CD4-positive, alpha-beta T cell treated with Interleukin-4 for 1 hour (primary cell): ENCODE measurements around the gene SIK3.

Experiments
- DNase-seq, 2 donors: peaks; one replicate each; pipeline ENCODE4 v3.0.0-alpha.2; 2020 to 2022

SIK3 gene

GRCh38 chr11:116962108-116962507 is 136.1 kb downstream of the SIK3 start:
- no peak for DNase-seq

GRCh38 chr11:116960930-116961329 is 137.3 kb downstream of the SIK3 start:
- DNase-seq: no peak

GRCh38 chr11:116958246-116958645 is 140.0 kb downstream of the SIK3 start:
- DNase-seq: no peak

GRCh38 chr11:116955949-116956348 is 142.3 kb downstream of the SIK3 start:
- DNase-seq: no peak

GRCh38 chr11:116955548-116955947 is 142.7 kb downstream of the SIK3 start:
- DNase-seq: peak in 1 of 2 donors; percentile 53

GRCh38 chr11:116953530-116954285 is 144.5 kb downstream of the SIK3 start:
- peak in 1 of 2 donors; percentile 59 for DNase-seq

GRCh38 chr11:116951762-116952161 is 146.5 kb downstream of the SIK3 start:
- no peak for DNase-seq

- DNase-seq: no peak
Observed at GRCh38 chr11:116950210-116950609, 148.0 kb downstream of the SIK3 start.

GRCh38 chr11:116948391-116948790 is 149.8 kb downstream of the SIK3 start:
- DNase-seq: no peak

GRCh38 chr11:116946414-116946813 is 151.8 kb downstream of the SIK3 start:
- DNase-seq: no peak

- DNase-seq: no peak
Observed at GRCh38 chr11:116939499-116939898, 158.7 kb downstream of the SIK3 start.

GRCh38 chr11:116938471-116939070 is 159.7 kb downstream of the SIK3 start:
- DNase-seq: no peak

GRCh38 chr11:116936754-116937446 is 161.3 kb downstream of the SIK3 start:
- no peak for DNase-seq

- no peak for DNase-seq
Observed at GRCh38 chr11:116935514-116935913, 162.7 kb downstream of the SIK3 start.

- no peak for DNase-seq
Observed at GRCh38 chr11:116935089-116935488, 163.1 kb downstream of the SIK3 start.

- no peak for DNase-seq
Observed at GRCh38 chr11:116933961-116934360, 164.3 kb downstream of the SIK3 start.

GRCh38 chr11:116932181-116932580 is 166.0 kb downstream of the SIK3 start:
- DNase-seq: peak in 1 of 2 donors; percentile 42

- peak; percentile 78 to 89 for DNase-seq
Observed at GRCh38 chr11:116931206-116931953, 166.8 kb downstream of the SIK3 start.

- DNase-seq: peak in 1 of 2 donors; percentile 34
Observed at GRCh38 chr11:116930586-116930985, 167.6 kb downstream of the SIK3 start.

- peak; percentile 60 to 74 for DNase-seq
Observed at GRCh38 chr11:116930177-116930576, 168.1 kb downstream of the SIK3 start.

- peak in 1 of 2 donors; percentile 19 for DNase-seq
Observed at GRCh38 chr11:116929414-116930090, 168.7 kb downstream of the SIK3 start.

GRCh38 chr11:116928845-116929244 is 169.4 kb downstream of the SIK3 start:
- no peak for DNase-seq
